Measurements from ENCODE around the gene SCGN. TPM values are rescaled to one million over a fixed set of nuclear protein-coding genes. Genes with fewer than 3 reads are reported as not detected.

SCGN gene
- total and polyA plus RNA-seq, 2 of the 13 experiments (the other 11 are each of a cell fraction or from before 2014, with no cell fraction given) = 2.9 to 29.0 TPM

DNA sequence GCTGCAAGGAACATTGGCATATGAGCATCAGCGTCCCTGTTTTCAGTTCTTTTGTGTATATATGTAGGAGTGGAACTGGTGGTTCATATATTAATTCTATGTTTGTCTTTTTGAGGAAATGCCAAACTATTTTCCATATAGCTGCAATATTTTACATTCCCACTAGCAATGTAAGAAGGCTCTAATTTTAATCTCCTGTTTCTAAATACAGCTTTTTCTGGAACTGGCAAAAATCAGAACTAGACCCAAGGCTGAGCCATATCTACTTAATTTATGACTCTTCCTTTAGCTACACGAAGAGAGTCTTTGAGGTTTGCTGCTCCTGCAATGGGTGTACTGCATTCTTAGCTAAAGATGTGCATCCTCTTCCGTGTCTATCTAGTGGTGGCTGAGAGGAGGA lies 52.0 kb downstream of the SCGN start:
- intact Hi-C loops (cut with micrococcal nuclease; ENCODE audit: unreplicated experiment) = no loop called here
- H3K36me3 ChIP-seq (replicated peaks in 1 of 2; ENCODE audit: control insufficient read depth in 1 of 2, insufficient read depth in 2 of 2, low read length in 2 of 2) = no peaks in the 10 kb centered on the region
- TF ChIP-seq SIX4 (CRISPR knock-in tag; IDR thresholded peaks at IDR 0.05) (no peak), ZNF614 (CRISPR knock-in tag; IDR thresholded peaks at IDR 0.05; ENCODE audit: borderline replicate concordance) (no peak), TAF1 (CRISPR knock-in tag; IDR thresholded peaks at IDR 0.05) (no peak), ZNF263 (CRISPR knock-in tag; IDR thresholded peaks at IDR 0.05) (no peak), ZBTB21 (CRISPR knock-in tag; IDR thresholded peaks at IDR 0.05) (no peak), ZNF33B (CRISPR knock-in tag; IDR thresholded peaks at IDR 0.05) (no peak), FOXP1 (IDR thresholded peaks at IDR 0.05) (no peak), FOXP1 (CRISPR knock-in tag; IDR thresholded peaks at IDR 0.05) (no peak), ZNF432 (CRISPR knock-in tag; IDR thresholded peaks at IDR 0.05; ENCODE audit: borderline replicate concordance) (no peak)
- TF ChIP-seq, protein P1, sequence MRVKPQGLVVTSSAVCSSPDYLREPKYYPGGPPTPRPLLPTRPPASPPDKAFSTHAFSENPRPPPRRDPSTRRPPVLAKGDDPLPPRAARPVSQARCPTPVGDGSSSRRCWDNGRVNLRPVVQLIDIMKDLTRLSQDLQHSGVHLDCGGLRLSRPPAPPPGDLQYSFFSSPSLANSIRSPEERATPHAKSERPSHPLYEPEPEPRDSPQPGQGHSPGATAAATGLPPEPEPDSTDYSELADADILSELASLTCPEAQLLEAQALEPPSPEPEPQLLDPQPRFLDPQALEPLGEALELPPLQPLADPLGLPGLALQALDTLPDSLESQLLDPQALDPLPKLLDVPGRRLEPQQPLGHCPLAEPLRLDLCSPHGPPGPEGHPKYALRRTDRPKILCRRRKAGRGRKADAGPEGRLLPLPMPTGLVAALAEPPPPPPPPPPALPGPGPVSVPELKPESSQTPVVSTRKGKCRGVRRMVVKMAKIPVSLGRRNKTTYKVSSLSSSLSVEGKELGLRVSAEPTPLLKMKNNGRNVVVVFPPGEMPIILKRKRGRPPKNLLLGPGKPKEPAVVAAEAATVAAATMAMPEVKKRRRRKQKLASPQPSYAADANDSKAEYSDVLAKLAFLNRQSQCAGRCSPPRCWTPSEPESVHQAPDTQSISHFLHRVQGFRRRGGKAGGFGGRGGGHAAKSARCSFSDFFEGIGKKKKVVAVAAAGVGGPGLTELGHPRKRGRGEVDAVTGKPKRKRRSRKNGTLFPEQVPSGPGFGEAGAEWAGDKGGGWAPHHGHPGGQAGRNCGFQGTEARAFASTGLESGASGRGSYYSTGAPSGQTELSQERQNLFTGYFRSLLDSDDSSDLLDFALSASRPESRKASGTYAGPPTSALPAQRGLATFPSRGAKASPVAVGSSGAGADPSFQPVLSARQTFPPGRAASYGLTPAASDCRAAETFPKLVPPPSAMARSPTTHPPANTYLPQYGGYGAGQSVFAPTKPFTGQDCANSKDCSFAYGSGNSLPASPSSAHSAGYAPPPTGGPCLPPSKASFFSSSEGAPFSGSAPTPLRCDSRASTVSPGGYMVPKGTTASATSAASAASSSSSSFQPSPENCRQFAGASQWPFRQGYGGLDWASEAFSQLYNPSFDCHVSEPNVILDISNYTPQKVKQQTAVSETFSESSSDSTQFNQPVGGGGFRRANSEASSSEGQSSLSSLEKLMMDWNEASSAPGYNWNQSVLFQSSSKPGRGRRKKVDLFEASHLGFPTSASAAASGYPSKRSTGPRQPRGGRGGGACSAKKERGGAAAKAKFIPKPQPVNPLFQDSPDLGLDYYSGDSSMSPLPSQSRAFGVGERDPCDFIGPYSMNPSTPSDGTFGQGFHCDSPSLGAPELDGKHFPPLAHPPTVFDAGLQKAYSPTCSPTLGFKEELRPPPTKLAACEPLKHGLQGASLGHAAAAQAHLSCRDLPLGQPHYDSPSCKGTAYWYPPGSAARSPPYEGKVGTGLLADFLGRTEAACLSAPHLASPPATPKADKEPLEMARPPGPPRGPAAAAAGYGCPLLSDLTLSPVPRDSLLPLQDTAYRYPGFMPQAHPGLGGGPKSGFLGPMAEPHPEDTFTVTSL (CRISPR knock-in tag; IDR thresholded peaks at IDR 0.05; ENCODE audit: borderline replicate concordance) = no peak
- TF ChIP-seq, protein P2, sequence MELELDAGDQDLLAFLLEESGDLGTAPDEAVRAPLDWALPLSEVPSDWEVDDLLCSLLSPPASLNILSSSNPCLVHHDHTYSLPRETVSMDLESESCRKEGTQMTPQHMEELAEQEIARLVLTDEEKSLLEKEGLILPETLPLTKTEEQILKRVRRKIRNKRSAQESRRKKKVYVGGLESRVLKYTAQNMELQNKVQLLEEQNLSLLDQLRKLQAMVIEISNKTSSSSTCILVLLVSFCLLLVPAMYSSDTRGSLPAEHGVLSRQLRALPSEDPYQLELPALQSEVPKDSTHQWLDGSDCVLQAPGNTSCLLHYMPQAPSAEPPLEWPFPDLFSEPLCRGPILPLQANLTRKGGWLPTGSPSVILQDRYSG (CRISPR knock-in tag; IDR thresholded peaks at IDR 0.05) = no peak
- TF ChIP-seq, protein P3, sequence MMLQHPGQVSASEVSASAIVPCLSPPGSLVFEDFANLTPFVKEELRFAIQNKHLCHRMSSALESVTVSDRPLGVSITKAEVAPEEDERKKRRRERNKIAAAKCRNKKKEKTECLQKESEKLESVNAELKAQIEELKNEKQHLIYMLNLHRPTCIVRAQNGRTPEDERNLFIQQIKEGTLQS (CRISPR knock-in tag; IDR thresholded peaks at IDR 0.05) = no peak
- TF ChIP-seq, protein P4, sequence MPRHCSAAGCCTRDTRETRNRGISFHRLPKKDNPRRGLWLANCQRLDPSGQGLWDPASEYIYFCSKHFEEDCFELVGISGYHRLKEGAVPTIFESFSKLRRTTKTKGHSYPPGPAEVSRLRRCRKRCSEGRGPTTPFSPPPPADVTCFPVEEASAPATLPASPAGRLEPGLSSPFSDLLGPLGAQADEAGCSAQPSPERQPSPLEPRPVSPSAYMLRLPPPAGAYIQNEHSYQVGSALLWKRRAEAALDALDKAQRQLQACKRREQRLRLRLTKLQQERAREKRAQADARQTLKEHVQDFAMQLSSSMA (CRISPR knock-in tag; IDR thresholded peaks at IDR 0.05) = no peak
- TF ChIP-seq, protein P5, sequence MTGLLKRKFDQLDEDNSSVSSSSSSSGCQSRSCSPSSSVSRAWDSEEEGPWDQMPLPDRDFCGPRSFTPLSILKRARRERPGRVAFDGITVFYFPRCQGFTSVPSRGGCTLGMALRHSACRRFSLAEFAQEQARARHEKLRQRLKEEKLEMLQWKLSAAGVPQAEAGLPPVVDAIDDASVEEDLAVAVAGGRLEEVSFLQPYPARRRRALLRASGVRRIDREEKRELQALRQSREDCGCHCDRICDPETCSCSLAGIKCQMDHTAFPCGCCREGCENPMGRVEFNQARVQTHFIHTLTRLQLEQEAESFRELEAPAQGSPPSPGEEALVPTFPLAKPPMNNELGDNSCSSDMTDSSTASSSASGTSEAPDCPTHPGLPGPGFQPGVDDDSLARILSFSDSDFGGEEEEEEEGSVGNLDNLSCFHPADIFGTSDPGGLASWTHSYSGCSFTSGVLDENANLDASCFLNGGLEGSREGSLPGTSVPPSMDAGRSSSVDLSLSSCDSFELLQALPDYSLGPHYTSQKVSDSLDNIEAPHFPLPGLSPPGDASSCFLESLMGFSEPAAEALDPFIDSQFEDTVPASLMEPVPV (CRISPR knock-in tag; IDR thresholded peaks at IDR 0.05) = no peak
- DNase-seq (ENCODE audit: low spot score) (no peak), FAIRE-seq (no peak), ATAC-seq (no peak)
- 74% methylated on average over 3 of the region's 3 CpGs for WGBS (ENCODE audit: low lambda C conversion rate)
- no peak overlapping the region for H3K27ac ChIP-seq (ENCODE audit: extremely low read length, insufficient read depth, low read length)
- H3K4me1 ChIP-seq (ENCODE audit: insufficient read depth, low read length) = peaks cover 23% of the 10 kb centered on the region
- no peaks in the 10 kb centered on the region for H4K20me1 ChIP-seq (ENCODE audit: insufficient read depth, low read length)
- CTCF ChIA-PET (ENCODE audit: low intra/inter-chr PET ratio, low total read pairs) = no interaction called here
- no peak overlapping the region for H2AFZ ChIP-seq (ENCODE audit: low read length)
- H3K4me2 ChIP-seq (ENCODE audit: low read depth, low read length) = no peak overlapping the region
- POLR2A ChIA-PET = no interaction called here
- H3K27me3 ChIP-seq (ENCODE audit: control insufficient read depth in 1 of 2, insufficient read depth in 2 of 2, low read length in 2 of 2) = no peaks in the 10 kb centered on the region
- H3K4me3 ChIP-seq (replicated peaks in 1 of 3; ENCODE audit: insufficient read depth in 1 of 3, low read depth in 2 of 3, low read length in 3 of 3) = no peak overlapping the region
- H3K9ac ChIP-seq (ENCODE audit: insufficient read depth, low read depth, low read length) = no peak overlapping the region
- H3K9me3 ChIP-seq (ENCODE audit: low read length) = no peaks in the 10 kb centered on the region
- no peaks in the 10 kb centered on the region for H3K79me2 ChIP-seq (ENCODE audit: insufficient read depth, low read length)
- in situ Hi-C loops (cut with HindIII; ENCODE audit: extremely low pct_ligation_motif_present, low pct_unique_long_range_greater_than_20kb) = no loop called here
- no TSS peak for BruUV-seq (replicated peaks)
